ENCODE results near the gene MTFR2.

GRCh38 chr6:136213853-136214252 lies 36.3 kb downstream of the MTFR2 start:
- TF ChIP-seq CTCF (IDR thresholded peaks at IDR 0.05; ENCODE audit: extremely low read depth in 1 of 2, insufficient read depth in 1 of 2, low read depth in 1 of 2, low read length in 2 of 2), result no peak
- TF ChIP-seq POLR2A (IDR thresholded peaks at IDR 0.05; ENCODE audit: low read depth, low read length), result no peak
- TF ChIP-seq EZH2 (IDR thresholded peaks at IDR 0.05; ENCODE audit: borderline replicate concordance, low read depth, low read length, severe bottlenecking), result no peak
- no peak for TF ChIP-seq JUN (IDR thresholded peaks at IDR 0.05; ENCODE audit: borderline replicate concordance, insufficient read depth, insufficient read length, low read depth)
